ENCODE results near the gene SCAMP4.

SCAMP4 gene

DNA sequence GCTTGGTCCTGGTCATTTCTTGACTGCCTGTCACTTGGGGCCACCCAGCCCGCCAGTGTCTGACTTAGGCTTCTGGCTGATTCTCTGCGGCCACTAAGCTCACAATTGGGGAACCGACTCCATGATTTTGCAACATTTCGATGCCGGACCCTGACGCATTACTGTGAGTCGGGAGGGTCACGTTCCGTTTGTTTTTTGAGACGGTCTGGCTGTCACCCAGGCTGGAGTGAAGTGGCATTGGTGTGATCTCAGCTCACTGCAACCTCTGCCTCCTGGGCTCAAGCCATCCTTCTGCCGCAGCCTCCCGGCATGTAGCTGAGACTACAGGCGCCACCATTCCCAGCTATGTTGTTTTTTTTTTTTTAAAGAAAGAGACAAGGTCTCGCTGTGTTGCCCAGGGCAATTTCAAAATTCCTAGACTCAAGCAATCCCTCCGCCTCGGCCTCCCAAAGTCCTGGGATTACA lies 3.2 kb upstream of the SCAMP4 start:
- no peak for DNase-seq (ENCODE audit: low read depth)
- no peak overlapping the region for H3K4me3 ChIP-seq (ENCODE audit: control insufficient read depth, low read depth, low read length)
- TF ChIP-seq, protein P1, sequence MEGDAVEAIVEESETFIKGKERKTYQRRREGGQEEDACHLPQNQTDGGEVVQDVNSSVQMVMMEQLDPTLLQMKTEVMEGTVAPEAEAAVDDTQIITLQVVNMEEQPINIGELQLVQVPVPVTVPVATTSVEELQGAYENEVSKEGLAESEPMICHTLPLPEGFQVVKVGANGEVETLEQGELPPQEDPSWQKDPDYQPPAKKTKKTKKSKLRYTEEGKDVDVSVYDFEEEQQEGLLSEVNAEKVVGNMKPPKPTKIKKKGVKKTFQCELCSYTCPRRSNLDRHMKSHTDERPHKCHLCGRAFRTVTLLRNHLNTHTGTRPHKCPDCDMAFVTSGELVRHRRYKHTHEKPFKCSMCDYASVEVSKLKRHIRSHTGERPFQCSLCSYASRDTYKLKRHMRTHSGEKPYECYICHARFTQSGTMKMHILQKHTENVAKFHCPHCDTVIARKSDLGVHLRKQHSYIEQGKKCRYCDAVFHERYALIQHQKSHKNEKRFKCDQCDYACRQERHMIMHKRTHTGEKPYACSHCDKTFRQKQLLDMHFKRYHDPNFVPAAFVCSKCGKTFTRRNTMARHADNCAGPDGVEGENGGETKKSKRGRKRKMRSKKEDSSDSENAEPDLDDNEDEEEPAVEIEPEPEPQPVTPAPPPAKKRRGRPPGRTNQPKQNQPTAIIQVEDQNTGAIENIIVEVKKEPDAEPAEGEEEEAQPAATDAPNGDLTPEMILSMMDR (IDR thresholded peaks at IDR 0.05; ENCODE audit: control insufficient read depth, insufficient read depth, low read depth, low read length, missing control alignments), result no peak

DNA sequence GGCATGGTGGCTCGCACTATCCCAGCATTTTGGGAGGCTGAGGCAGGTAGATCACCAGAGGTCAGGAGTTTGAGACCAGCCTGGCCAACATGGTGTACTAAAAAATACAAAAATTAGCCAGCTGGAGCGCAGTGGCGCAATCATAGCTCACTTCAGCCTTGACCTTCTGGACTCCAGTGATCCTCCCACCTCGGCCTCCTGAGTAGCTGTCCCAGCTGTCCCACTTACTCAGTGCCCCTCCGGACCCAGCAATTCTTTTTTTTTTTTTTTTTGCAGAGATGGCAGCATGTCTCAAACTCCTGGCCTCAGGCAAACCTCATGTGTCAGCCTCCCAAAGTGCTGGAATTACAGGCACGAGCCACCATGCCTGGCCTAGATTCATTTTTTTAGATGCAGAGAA lies 2.3 kb upstream of the SCAMP4 start:
- H3K4me3 ChIP-seq (ENCODE audit: control insufficient read depth, low read depth, low read length), result no peak overlapping the region
- TF ChIP-seq, protein P1 (IDR thresholded peaks at IDR 0.05; ENCODE audit: control insufficient read depth, insufficient read depth, low read depth, low read length, missing control alignments), result no peak
- no peak for DNase-seq (ENCODE audit: low read depth)

DNA sequence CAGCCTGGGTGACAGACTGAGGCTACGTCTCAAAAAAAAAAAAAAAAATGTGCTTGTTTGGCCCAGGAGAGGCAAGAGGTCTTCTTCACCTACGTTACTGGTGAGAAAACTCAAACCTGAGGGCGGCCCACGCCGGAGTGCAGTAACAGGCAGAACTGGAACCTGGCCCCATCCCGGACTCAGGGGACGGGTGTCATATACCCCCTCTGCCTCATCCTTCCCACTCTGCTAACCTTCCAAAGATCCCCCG lies 414 bp upstream of the SCAMP4 start:
- TF ChIP-seq, protein P1 (IDR thresholded peaks at IDR 0.05; ENCODE audit: control insufficient read depth, insufficient read depth, low read depth, low read length, missing control alignments), result no peak
- H3K4me3 ChIP-seq (ENCODE audit: control insufficient read depth, low read depth, low read length), result peak overlapping the region; percentile 19
- DNase-seq (ENCODE audit: low read depth), result no peak

DNA sequence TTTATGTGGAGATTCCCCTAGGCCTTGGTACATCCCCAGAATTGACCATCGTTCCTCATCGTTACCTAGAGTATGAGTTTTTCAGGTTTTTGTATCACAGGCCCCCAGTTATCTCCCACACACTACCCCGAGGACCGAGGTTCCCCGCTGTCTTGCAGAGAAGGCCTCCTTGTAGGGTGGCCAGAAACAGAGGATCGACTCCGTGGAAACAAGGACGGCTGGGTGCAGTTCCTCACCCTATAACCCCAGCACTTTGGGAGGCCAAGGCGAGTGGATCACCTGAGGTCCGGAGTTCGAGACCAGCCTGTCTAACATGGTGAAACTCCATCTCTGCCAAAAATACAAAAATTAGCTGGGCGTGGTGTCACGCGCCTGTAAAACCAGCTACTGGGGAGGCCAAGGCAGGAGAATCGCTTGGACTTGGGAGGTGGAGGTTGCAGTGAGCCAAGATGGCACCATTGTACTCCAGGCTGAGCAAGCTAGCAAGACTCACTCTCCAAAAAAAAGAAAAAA lies 720 bp downstream of the SCAMP4 start:
- TF ChIP-seq, protein P1 (IDR thresholded peaks at IDR 0.05; ENCODE audit: control insufficient read depth, insufficient read depth, low read depth, low read length, missing control alignments), result no peak
- no peak for DNase-seq (ENCODE audit: low read depth)
- peak overlapping the region; percentile 70 for H3K4me3 ChIP-seq (ENCODE audit: control insufficient read depth, low read depth, low read length)

DNA sequence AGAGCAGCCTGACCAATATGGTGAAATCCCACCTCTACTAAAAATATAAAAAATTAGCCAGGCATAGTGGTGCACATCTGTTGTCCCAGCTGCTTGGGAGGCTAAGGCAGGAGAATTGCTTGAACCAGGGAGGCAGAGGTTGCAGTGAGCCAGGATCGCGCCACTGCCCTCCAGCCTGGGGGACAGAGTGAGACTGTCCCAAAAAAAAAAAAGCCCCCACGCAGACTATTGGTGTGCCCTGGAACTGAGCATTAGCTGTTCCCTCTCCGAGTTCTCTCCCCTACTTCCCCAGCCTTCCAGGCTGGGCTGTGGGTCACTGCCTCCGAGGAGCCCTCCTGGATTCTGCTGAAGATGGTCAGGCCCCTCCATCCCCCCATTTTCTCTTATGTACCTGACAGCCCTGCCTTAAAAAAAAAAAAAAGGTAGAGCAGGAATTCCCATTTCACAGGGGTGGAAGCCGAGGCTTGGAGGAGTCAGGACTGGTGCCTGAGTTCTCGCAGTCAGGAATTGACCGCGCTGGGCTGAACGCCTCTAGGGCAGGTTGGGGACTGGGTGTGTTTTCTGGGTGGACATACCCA lies 1.9 kb downstream of the SCAMP4 start:
- TF ChIP-seq, protein P1 (IDR thresholded peaks at IDR 0.05; ENCODE audit: control insufficient read depth, insufficient read depth, low read depth, low read length, missing control alignments), result no peak
- H3K4me3 ChIP-seq (ENCODE audit: control insufficient read depth, low read depth, low read length), result no peak overlapping the region
- no peak for DNase-seq (ENCODE audit: low read depth)

DNA sequence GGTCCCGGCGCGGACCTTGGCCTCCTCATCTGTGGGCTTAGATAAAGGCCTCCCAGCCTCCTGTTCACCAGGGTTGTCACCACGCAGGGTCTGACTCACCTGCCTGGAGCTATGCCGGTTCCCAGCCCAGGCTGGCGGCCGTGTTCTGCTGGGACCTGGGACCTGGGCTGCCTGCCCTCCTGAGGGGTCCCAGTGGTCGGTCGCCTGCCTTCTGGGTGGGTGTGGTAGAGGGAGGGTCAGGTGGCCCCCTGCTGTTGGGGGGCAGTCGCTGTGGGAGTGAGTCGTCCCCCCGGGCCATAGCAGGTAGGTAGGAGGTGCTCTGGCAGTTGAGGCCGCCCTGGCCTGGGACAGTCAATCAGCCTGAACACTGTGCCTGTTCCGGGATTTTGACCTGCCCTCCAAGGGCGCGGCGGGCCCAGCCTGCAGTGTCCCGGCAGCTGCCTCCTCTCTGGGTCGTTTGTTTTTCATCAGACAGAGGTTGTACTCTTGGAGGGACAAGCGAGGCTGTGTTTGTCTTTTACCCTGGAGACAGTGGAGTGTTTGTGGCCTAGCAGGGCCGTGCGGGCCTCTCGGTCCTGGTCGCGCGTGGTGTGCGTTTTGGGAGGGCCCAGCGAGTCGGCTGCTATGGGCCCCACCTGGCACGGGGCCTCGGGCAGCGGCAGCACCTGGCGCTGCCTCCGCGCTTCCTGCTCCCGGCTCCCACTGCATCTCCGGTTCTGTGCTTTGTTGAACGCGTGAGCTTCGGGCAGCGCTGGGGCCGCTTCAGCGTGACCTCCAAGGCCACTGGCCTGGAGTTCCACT lies 2.6 kb downstream of the SCAMP4 start:
- no peak for DNase-seq (ENCODE audit: low read depth)
- no peak overlapping the region for H3K4me3 ChIP-seq (ENCODE audit: control insufficient read depth, low read depth, low read length)
- TF ChIP-seq, protein P1 (IDR thresholded peaks at IDR 0.05; ENCODE audit: control insufficient read depth, insufficient read depth, low read depth, low read length, missing control alignments), result no peak
